DOHH2 (cell line): ENCODE data around the gene KLHDC4.

Source experiments
- EZH2phosphoT487 ChIP-seq: fragments of 200-600 bp; sonication (generic); IDR thresholded peaks from 2 replicates; pipeline ENCODE4 v1.6.1; 2017; ENCODE audit warnings: borderline replicate concordance, mild to moderate bottlenecking, antibody characterized with exemption, low read length, moderate library complexity, mixed read lengths
- TF ChIP-seq, protein P1 (sequence below): fragments of 200-600 bp; sonication (generic); IDR thresholded peaks from one replicate; pipeline ENCODE4 v1.5.1; 2014; ENCODE audit warnings: antibody characterized with exemption, mild to moderate bottlenecking, low read depth, low read length; ENCODE audit not compliant: poor library complexity, severe bottlenecking

DNA sequence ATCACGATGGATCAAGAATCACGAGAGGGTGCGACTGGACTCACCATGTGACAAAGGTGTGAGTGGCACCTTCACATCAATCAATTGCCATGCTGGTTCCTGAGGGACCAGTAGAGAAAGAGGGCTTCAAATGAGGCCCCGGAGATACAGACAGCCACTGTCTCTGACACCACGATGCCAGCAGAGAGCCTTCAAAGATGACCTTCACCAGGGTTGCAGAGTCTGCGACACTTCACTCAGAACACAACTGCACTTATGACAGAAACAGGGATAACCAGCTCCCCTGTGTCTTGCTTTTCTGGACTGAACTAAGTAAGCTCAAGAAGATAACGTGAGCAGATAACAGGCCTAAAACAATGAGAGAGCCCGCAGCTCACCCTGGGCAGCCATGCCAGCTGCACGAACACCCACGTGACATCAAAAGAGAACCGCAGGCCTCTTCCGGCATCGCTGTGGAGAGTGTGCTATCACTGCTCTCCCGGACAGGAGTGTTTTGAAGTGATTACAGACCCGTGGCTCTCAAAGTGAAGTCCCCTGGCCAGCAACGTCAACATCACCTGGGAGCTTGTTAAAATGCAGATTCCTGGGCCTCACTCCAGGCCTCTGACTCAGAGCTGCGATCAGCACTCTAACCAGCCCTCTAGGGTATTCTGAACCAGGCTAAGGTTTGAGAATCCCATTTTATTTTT, 36.4 kb downstream of the KLHDC4 start:
- TF ChIP-seq, protein P1, sequence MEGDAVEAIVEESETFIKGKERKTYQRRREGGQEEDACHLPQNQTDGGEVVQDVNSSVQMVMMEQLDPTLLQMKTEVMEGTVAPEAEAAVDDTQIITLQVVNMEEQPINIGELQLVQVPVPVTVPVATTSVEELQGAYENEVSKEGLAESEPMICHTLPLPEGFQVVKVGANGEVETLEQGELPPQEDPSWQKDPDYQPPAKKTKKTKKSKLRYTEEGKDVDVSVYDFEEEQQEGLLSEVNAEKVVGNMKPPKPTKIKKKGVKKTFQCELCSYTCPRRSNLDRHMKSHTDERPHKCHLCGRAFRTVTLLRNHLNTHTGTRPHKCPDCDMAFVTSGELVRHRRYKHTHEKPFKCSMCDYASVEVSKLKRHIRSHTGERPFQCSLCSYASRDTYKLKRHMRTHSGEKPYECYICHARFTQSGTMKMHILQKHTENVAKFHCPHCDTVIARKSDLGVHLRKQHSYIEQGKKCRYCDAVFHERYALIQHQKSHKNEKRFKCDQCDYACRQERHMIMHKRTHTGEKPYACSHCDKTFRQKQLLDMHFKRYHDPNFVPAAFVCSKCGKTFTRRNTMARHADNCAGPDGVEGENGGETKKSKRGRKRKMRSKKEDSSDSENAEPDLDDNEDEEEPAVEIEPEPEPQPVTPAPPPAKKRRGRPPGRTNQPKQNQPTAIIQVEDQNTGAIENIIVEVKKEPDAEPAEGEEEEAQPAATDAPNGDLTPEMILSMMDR, result no peak
- no peak for TF ChIP-seq EZH2phosphoT487
